Neutrophil (primary cell): ENCODE measurements around the gene SHLD3.

Source experiments
- H3K27ac ChIP-seq: fragments of 200-600 bp; sonication (generic); 2 replicates; pipeline ENCODE4 v1.5.1; 2016; ENCODE audit warnings: mild to moderate bottlenecking, moderate library complexity
- H3K27me3 ChIP-seq: fragments of 200-600 bp; sonication (generic); 2 replicates; pipeline ENCODE4 v1.6.0; 2016; ENCODE audit warnings: mild to moderate bottlenecking
- H3K36me3 ChIP-seq: fragments of 200-600 bp; sonication (generic); 2 replicates; pipeline ENCODE4 v1.5.1; 2017
- H3K4me1 ChIP-seq, 2 experiments: fragments of 200-600 bp in 1 of 2; sonication (generic) in 1 of 2; 1 replicate in 1 of 2; 2 replicates in 1 of 2; pipeline versions ENCODE4 v1.5.1 to v1.6.1; 2013 to 2016; ENCODE audit warnings: low read depth in 1 of 2, low read length in 1 of 2, mild to moderate bottlenecking in 1 of 2, moderate library complexity in 1 of 2; ENCODE audit not compliant: control insufficient read depth in 1 of 2, insufficient read depth in 1 of 2
- H3K4me3 ChIP-seq, 2 experiments: fragments of 200-600 bp in 1 of 2; sonication (generic) in 1 of 2; 1 replicate in 1 of 2; 2 replicates in 1 of 2; pipeline ENCODE4 v1.5.1; 2013 to 2016; ENCODE audit warnings: low read depth in 1 of 2, low read length in 1 of 2, mild to moderate bottlenecking in 1 of 2, moderate library complexity in 1 of 2
- H3K9me3 ChIP-seq: fragments of 200-600 bp; sonication (generic); 2 replicates; pipeline ENCODE4 v1.5.1; 2016
- TF ChIP-seq, protein P1 (sequence below): fragments of 200-600 bp; sonication (generic); IDR thresholded peaks from 2 replicates; pipeline ENCODE4 v1.5.1; 2016; ENCODE audit warnings: antibody characterized with exemption

Gene SHLD3

DNA sequence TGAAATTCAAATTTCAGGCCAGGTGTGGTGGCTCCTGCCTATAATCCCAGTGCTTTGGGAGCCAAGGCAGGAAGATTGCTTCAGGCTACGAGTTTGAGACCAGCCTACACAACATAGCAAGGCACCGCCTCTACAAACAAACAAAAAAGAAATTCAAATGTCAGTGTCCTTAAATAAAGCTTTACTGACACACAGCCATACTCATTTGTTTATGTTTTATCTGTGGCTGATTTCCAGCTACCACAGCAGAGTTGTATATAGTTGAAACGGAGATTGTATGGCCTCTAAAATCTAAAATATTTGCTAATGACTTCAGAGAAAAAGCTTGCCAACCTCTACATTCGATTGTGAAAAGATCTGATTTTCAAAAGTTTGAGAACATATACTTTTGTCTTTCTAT is 15.4 kb downstream of the SHLD3 start:
- Histone ChIP-seq H3K27me3 (no peaks in the 10 kb centered on the region), H3K36me3 (peaks cover 36% of the 10 kb centered on the region), H3K27ac (no peak overlapping the region), H3K4me1 (no peaks in the 10 kb centered on the region), H3K4me3 (no peak overlapping the region), H3K9me3 (no peaks in the 10 kb centered on the region)
- TF ChIP-seq, protein P1, sequence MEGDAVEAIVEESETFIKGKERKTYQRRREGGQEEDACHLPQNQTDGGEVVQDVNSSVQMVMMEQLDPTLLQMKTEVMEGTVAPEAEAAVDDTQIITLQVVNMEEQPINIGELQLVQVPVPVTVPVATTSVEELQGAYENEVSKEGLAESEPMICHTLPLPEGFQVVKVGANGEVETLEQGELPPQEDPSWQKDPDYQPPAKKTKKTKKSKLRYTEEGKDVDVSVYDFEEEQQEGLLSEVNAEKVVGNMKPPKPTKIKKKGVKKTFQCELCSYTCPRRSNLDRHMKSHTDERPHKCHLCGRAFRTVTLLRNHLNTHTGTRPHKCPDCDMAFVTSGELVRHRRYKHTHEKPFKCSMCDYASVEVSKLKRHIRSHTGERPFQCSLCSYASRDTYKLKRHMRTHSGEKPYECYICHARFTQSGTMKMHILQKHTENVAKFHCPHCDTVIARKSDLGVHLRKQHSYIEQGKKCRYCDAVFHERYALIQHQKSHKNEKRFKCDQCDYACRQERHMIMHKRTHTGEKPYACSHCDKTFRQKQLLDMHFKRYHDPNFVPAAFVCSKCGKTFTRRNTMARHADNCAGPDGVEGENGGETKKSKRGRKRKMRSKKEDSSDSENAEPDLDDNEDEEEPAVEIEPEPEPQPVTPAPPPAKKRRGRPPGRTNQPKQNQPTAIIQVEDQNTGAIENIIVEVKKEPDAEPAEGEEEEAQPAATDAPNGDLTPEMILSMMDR, result no peak

DNA sequence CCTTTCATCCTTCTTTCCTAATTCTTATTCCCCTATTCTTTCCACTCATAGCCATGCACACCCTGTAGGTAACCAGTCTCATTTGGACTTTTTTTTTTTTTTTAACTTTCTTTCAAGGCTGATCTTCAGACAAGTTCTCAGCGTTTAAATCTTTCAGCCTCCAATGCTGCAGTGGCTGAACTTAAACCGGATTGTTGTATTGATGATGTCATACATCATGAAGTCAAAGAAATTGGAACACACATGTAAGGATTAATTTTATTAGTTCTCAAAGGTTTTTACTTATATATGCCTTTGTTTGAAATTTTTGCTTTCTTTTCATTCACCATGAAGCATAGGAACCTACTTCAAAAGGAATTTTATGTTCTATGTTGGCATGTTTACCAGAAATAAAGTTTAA is 22.1 kb downstream of the SHLD3 start:
- Histone ChIP-seq H3K27ac (no peak overlapping the region), H3K4me3 (no peak overlapping the region), H3K9me3 (no peaks in the 10 kb centered on the region), H3K27me3 (no peaks in the 10 kb centered on the region), H3K36me3 (peaks cover 12% of the 10 kb centered on the region), H3K4me1 (no peaks in the 10 kb centered on the region)
- TF ChIP-seq, protein P1, result no peak

DNA sequence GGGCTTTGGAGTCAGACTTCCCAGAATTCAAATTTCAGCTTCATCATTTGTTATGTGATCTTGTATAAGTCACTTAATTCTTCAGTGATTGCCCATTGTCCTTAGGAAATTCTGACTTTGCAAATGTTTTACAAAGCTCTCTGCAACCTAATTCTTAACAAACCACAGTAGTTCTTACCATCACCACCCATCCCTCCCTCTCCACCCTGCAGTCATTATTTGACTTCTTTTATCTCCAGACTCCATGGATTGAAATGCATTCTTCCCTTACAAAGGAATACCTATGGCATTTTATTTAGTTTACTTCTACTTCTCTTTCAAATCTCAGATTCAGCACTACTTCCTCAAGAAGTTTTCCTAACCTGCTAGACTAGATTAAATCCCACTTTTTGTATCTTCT is 23.1 kb downstream of the SHLD3 start:
- no peaks in the 10 kb centered on the region for H3K27me3 ChIP-seq
- H3K9me3 ChIP-seq, result no peaks in the 10 kb centered on the region

DNA sequence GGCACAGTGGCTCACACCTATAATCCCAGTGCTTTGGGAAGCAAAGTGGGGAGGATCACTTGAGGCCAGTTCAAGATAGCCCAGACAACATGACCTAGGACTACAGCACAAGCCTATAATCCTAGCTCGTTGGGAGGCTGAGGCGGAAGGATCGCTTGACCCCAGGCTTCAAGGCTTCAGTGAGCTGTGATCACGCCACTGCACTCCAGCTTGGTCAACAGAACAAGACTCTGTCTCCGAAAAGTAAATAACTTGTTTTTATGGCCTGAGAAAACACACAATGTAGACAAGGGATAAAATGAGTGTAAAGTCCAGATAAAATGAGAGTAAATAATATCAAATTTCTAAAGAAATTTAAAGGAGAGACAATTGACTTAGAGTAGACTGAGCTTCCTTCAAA is 26.3 kb downstream of the SHLD3 start:
- Histone ChIP-seq H3K9me3 (no peaks in the 10 kb centered on the region), H3K27me3 (no peaks in the 10 kb centered on the region), H3K36me3 (peaks cover 17% of the 10 kb centered on the region), H3K27ac (no peak overlapping the region), H3K4me1 (no peaks in the 10 kb centered on the region), H3K4me3 (no peak overlapping the region)
- TF ChIP-seq, protein P1, result no peak

More for the DNA sequence above, 23.1 kb downstream of the SHLD3 start:
- Histone ChIP-seq H3K4me1 (no peaks in the 10 kb centered on the region), H3K36me3 (peaks cover 17% of the 10 kb centered on the region), H3K4me3 (no peak overlapping the region), H3K27ac (no peak overlapping the region)
- TF ChIP-seq, protein P1, result no peak

DNA sequence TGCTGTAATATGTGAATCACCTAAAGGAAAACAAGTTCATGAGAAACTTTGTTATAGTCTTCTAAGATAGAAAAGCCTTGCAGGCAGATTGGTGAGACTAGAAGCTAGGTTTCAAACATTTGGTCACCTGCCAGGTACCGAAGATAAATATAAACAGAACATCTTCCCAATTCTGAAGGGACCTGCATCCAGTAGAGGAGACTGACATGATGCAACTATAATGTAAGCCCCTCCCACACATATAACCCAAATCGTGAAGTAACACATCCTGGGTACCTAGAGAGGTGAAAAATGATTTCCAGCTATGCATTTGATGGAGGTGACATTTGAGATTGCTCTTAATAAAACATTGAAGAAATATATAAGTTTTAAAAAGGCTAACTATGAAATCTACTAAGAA is 29.9 kb downstream of the SHLD3 start:
- Histone ChIP-seq H3K4me1 (no peaks in the 10 kb centered on the region), H3K36me3 (peaks cover 17% of the 10 kb centered on the region), H3K27ac (no peak overlapping the region), H3K27me3 (no peaks in the 10 kb centered on the region), H3K4me3 (no peak overlapping the region), H3K9me3 (no peaks in the 10 kb centered on the region)
- TF ChIP-seq, protein P1, result no peak
